ENCODE measurements around the gene CNPY1. TPM values are rescaled to one million over a fixed set of nuclear protein-coding genes. Genes with fewer than 3 reads are reported as not detected.

The CNPY1 gene
- total RNA-seq, 1 experiment from 2014 or later: not detected

- Histone ChIP-seq H4K5ac (ENCODE audit: insufficient read length, low read depth, low read length) (no peak overlapping the region), H3K4me1 (ENCODE audit: insufficient read depth, low read length) (no peaks in the 10 kb centered on the region), H2BK12ac (ENCODE audit: insufficient read length, low read depth, low read length) (no peak overlapping the region), H3K9me3 (ENCODE audit: control insufficient read depth, low read depth, low read length) (no peaks in the 10 kb centered on the region), H2BK5ac (ENCODE audit: insufficient read length, low read length) (no peak overlapping the region), H2BK15ac (ENCODE audit: low read depth, low read length) (no peak overlapping the region), H4K20me1 (ENCODE audit: control insufficient read depth, insufficient read depth, insufficient read length) (no peaks in the 10 kb centered on the region), H3K79me1 (ENCODE audit: insufficient read depth, low read depth, low read length, poor library complexity, severe bottlenecking) (no peaks in the 10 kb centered on the region), H3K56ac (ENCODE audit: insufficient read length, low read depth, low read length) (no peak overlapping the region), H3K79me2 (ENCODE audit: insufficient read depth, low read length) (no peaks in the 10 kb centered on the region), H3K14ac (ENCODE audit: insufficient read depth, low read length) (no peak overlapping the region), H4K8ac (replicated peaks; ENCODE audit: insufficient read length, low read depth, low read length) (no peak overlapping the region), H2BK20ac (ENCODE audit: low read depth, low read length, poor library complexity, severe bottlenecking) (no peak overlapping the region), H3K4ac (ENCODE audit: low read depth, low read length) (no peak overlapping the region), H3K4me2 (ENCODE audit: insufficient read depth, insufficient read length, low read length) (no peak overlapping the region), H2AFZ (ENCODE audit: low read length) (no peak overlapping the region), H3K27me3 (ENCODE audit: insufficient read depth, low read length) (no peaks in the 10 kb centered on the region; the same call in 1 of the 2 replicates), H4K91ac (ENCODE audit: insufficient read length, low read depth, low read length) (no peak overlapping the region), H3K27ac (ENCODE audit: insufficient read length, low read depth, low read length) (no peak overlapping the region), H3K9ac (ENCODE audit: extremely low read depth, insufficient read length, low read length) (no peak overlapping the region), H3T11ph (ENCODE audit: low read length) (no peak overlapping the region), H3K18ac (ENCODE audit: insufficient read length, low read depth, low read length) (no peak overlapping the region), H2BK120ac (ENCODE audit: low read depth, low read length, poor library complexity, severe bottlenecking) (no peak overlapping the region), H2AK5ac (ENCODE audit: insufficient read length, low read length) (no peak overlapping the region), H3K23me2 (ENCODE audit: insufficient read length, low read depth, low read length, poor library complexity, severe bottlenecking) (no peaks in the 10 kb centered on the region), H3K23ac (ENCODE audit: insufficient read length, low read depth, low read length) (no peak overlapping the region)
- no peak for DNase-seq
- no peak overlapping the region for H3K4me3 Mint-ChIP-seq
- peaks cover 32% of the 10 kb centered on the region for H3K27me3 Mint-ChIP-seq (ENCODE audit: low read depth)
- H3K27ac Mint-ChIP-seq: no peak overlapping the region; a peak in 1 of 7 replicates
- peaks cover 2 to 5% of the 10 kb centered on the region in 2 experiments; a peak in 1 of 4 replicates for H3K4me1 Mint-ChIP-seq
- WGBS (ENCODE audit: extremely low coverage, insufficient read length, low lambda C conversion rate): no CpG with 5 or more reads among the region's 10 CpGs
- H3K9me3 Mint-ChIP-seq: peaks cover 0 to 4% of the 10 kb centered on the region in 2 experiments; a peak in 2 of 5 replicates
- no peak for TF ChIP-seq CTCF (conservative IDR thresholded peaks at IDR 0.05)
- H3K36me3 Mint-ChIP-seq (ENCODE audit: insufficient read depth in 1 of 3, low read depth in 3 of 3): no peaks in the 10 kb centered on the region
Measured at GRCh38 chr7:155549226-155549625, 2.9 kb upstream of the CNPY1 start.

Measured in H9 (cell line).